ENCODE measurements around the gene DYRK3.
A peak's percentile ranks its signal among the peaks of the same experiment; 100 is the strongest.

DYRK3 gene

GRCh38 chr1:206656936-206657335 lies 21.6 kb downstream of the DYRK3 start:
- DNase-seq (ENCODE audit: low read depth in 1 of 2, low spot score in 1 of 2): no peak
- in situ Hi-C loops (cut with HindIII; ENCODE audit: low pct_unique_long_range_greater_than_20kb, low sequenced_read_pairs): no loop called here
- TF ChIP-seq JUND (IDR thresholded peaks at IDR 0.05; ENCODE audit: low read depth): no peak

- in situ Hi-C loops (cut with HindIII; ENCODE audit: low pct_unique_long_range_greater_than_20kb, low sequenced_read_pairs): no loop called here
- DNase-seq (ENCODE audit: low read depth in 1 of 2, low spot score in 1 of 2): no peak
- no peak for TF ChIP-seq JUND (IDR thresholded peaks at IDR 0.05; ENCODE audit: low read depth)
These were observed 22.4 kb downstream of the DYRK3 start for GRCh38 chr1:206657751-206658150.

- in situ Hi-C loops (cut with HindIII; ENCODE audit: low pct_unique_long_range_greater_than_20kb, low sequenced_read_pairs): no loop called here
- TF ChIP-seq JUND (IDR thresholded peaks at IDR 0.05; ENCODE audit: low read depth): no peak
- DNase-seq (ENCODE audit: low read depth in 1 of 2, low spot score in 1 of 2): peak in 1 of 2 experiments; percentile 30
These were observed 23.1 kb downstream of the DYRK3 start for GRCh38 chr1:206658264-206658980.

GRCh38 chr1:206658981-206659273 lies 23.6 kb downstream of the DYRK3 start:
- in situ Hi-C loops (cut with HindIII; ENCODE audit: low pct_unique_long_range_greater_than_20kb, low sequenced_read_pairs): no loop called here

GRCh38 chr1:206660136-206660535 lies 24.8 kb downstream of the DYRK3 start:
- no peak for TF ChIP-seq JUND (IDR thresholded peaks at IDR 0.05; ENCODE audit: low read depth)
- in situ Hi-C loops (cut with HindIII; ENCODE audit: low pct_unique_long_range_greater_than_20kb, low sequenced_read_pairs): no loop called here
- DNase-seq (ENCODE audit: low read depth in 1 of 2, low spot score in 1 of 2): no peak

More at GRCh38 chr1:206658981-206659273, 23.6 kb downstream of the DYRK3 start:
- no peak for TF ChIP-seq JUND (IDR thresholded peaks at IDR 0.05; ENCODE audit: low read depth)
- DNase-seq (ENCODE audit: low read depth in 1 of 2, low spot score in 1 of 2): no peak

- no peak for TF ChIP-seq JUND (IDR thresholded peaks at IDR 0.05; ENCODE audit: low read depth)
- no peak for DNase-seq (ENCODE audit: low read depth in 1 of 2, low spot score in 1 of 2)
- in situ Hi-C loops (cut with HindIII; ENCODE audit: low pct_unique_long_range_greater_than_20kb, low sequenced_read_pairs): no loop called here
These were observed 26.0 kb downstream of the DYRK3 start for GRCh38 chr1:206661161-206661820.

GRCh38 chr1:206662396-206663092 lies 27.2 kb downstream of the DYRK3 start:
- TF ChIP-seq JUND (IDR thresholded peaks at IDR 0.05; ENCODE audit: low read depth): no peak
- DNase-seq (ENCODE audit: low read depth in 1 of 2, low spot score in 1 of 2): no peak
- in situ Hi-C loops (cut with HindIII; ENCODE audit: low pct_unique_long_range_greater_than_20kb, low sequenced_read_pairs): no loop called here

- in situ Hi-C loops (cut with HindIII; ENCODE audit: low pct_unique_long_range_greater_than_20kb, low sequenced_read_pairs): no loop called here
- DNase-seq (ENCODE audit: low read depth in 1 of 2, low spot score in 1 of 2): no peak
- TF ChIP-seq JUND (IDR thresholded peaks at IDR 0.05; ENCODE audit: low read depth): no peak
These were observed 28.0 kb downstream of the DYRK3 start for GRCh38 chr1:206663362-206663761.

- DNase-seq (ENCODE audit: low read depth in 1 of 2, low spot score in 1 of 2): peak; percentile 69 to 74
- TF ChIP-seq JUND (IDR thresholded peaks at IDR 0.05; ENCODE audit: low read depth): no peak
- in situ Hi-C loops (cut with HindIII; ENCODE audit: low pct_unique_long_range_greater_than_20kb, low sequenced_read_pairs): no loop called here
These were observed 28.7 kb downstream of the DYRK3 start for GRCh38 chr1:206663832-206664652.

GRCh38 chr1:206664740-206665139 lies 29.4 kb downstream of the DYRK3 start:
- in situ Hi-C loops (cut with HindIII; ENCODE audit: low pct_unique_long_range_greater_than_20kb, low sequenced_read_pairs): no loop called here
- TF ChIP-seq JUND (IDR thresholded peaks at IDR 0.05; ENCODE audit: low read depth): no peak
- DNase-seq (ENCODE audit: low read depth in 1 of 2, low spot score in 1 of 2): no peak

GRCh38 chr1:206666031-206666561 lies 30.8 kb downstream of the DYRK3 start:
- no peak for DNase-seq (ENCODE audit: low read depth in 1 of 2, low spot score in 1 of 2)
- TF ChIP-seq JUND (IDR thresholded peaks at IDR 0.05; ENCODE audit: low read depth): no peak
- in situ Hi-C loops (cut with HindIII; ENCODE audit: low pct_unique_long_range_greater_than_20kb, low sequenced_read_pairs): no loop called here

- no peak for DNase-seq (ENCODE audit: low read depth in 1 of 2, low spot score in 1 of 2)
- no peak for TF ChIP-seq JUND (IDR thresholded peaks at IDR 0.05; ENCODE audit: low read depth)
- in situ Hi-C loops (cut with HindIII; ENCODE audit: low pct_unique_long_range_greater_than_20kb, low sequenced_read_pairs): no loop called here
These were observed 31.8 kb downstream of the DYRK3 start for GRCh38 chr1:206666954-206667665.

Measured in T47D (cell line).